RWPE2 (cell line): Measurements from ENCODE around the gene SLC13A3.

Source experiments
- ATAC-seq: fragments of 200-7000 bp; cut with Tn5 transposase; 3 replicates; pipeline ENCODE4 v1.9.1; 2021; ENCODE audit warnings: low read depth
- DNase-seq: peaks from one replicate; pipeline ENCODE4 v3.0.0-alpha.2; 2020; ENCODE audit warnings: low spot score
- H3K27ac ChIP-seq: fragments of 450-650 bp; 2 replicates; pipeline ENCODE4 v1.5.1; 2017; ENCODE audit warnings: mild to moderate bottlenecking; ENCODE audit not compliant: poor library complexity, severe bottlenecking
- H3K27me3 ChIP-seq: fragments of 250-450 bp; sonication (Bioruptor Pico); 2 replicates; pipeline ENCODE4 v1.5.1; 2021; ENCODE audit warnings: mild to moderate bottlenecking, moderate library complexity; ENCODE audit not compliant: insufficient read depth, poor library complexity, severe bottlenecking
- H3K36me3 ChIP-seq: fragments of 250-450 bp; sonication (Bioruptor Pico); 2 replicates; pipeline ENCODE4 v1.5.1; 2020; ENCODE audit warnings: low read depth, mild to moderate bottlenecking, moderate library complexity
- H3K4me1 ChIP-seq: fragments of 250-450 bp; sonication (Bioruptor Pico); 2 replicates; pipeline ENCODE4 v1.5.1; 2021; ENCODE audit warnings: mild to moderate bottlenecking, moderate library complexity; ENCODE audit not compliant: insufficient read depth, poor library complexity, severe bottlenecking
- H3K4me3 ChIP-seq: fragments of 250-450 bp; sonication (Bioruptor Pico); 2 replicates; pipeline ENCODE4 v1.5.1; 2021; ENCODE audit warnings: mild to moderate bottlenecking, moderate library complexity; ENCODE audit not compliant: severe bottlenecking
- H3K9me3 ChIP-seq: fragments of 250-450 bp; sonication (Bioruptor Pico); 2 replicates; pipeline ENCODE4 v1.5.1; 2021; ENCODE audit warnings: mild to moderate bottlenecking, moderate library complexity; ENCODE audit not compliant: severe bottlenecking
- CTCF ChIP-seq: fragments of 450-650 bp; IDR thresholded peaks from one replicate; pipeline ENCODE4 v1.5.1; 2017; ENCODE audit warnings: mild to moderate bottlenecking, moderate library complexity; ENCODE audit not compliant: poor library complexity, severe bottlenecking

SLC13A3 gene

GRCh38 chr20:46670585-46671584 is 19.6 kb upstream of the SLC13A3 start:
- Histone ChIP-seq H3K4me3 (no peak overlapping the region), H3K4me1 (peaks cover 5% of the 10 kb centered on the region), H3K9me3 (no peaks in the 10 kb centered on the region), H3K27ac (no peak overlapping the region), H3K36me3 (no peaks in the 10 kb centered on the region), H3K27me3 (no peaks in the 10 kb centered on the region)
- no peak for TF ChIP-seq CTCF
- DNase-seq (no peak), ATAC-seq (no peak)

GRCh38 chr20:46670228-46670584 is 18.9 kb upstream of the SLC13A3 start:
- no peaks in the 10 kb centered on the region for H3K36me3 ChIP-seq
- no peak for TF ChIP-seq CTCF
- H3K27ac ChIP-seq = no peak overlapping the region
- ATAC-seq (no peak), DNase-seq (no peak)
- no peaks in the 10 kb centered on the region for H3K9me3 ChIP-seq
- no peaks in the 10 kb centered on the region for H3K27me3 ChIP-seq
- H3K4me1 ChIP-seq = peaks cover 5% of the 10 kb centered on the region
- no peak overlapping the region for H3K4me3 ChIP-seq

GRCh38 chr20:46666818-46667515 is 15.7 kb upstream of the SLC13A3 start:
- peaks cover 5% of the 10 kb centered on the region for H3K4me1 ChIP-seq

GRCh38 chr20:46666306-46666705 is 15.0 kb upstream of the SLC13A3 start:
- peaks cover 5% of the 10 kb centered on the region for H3K4me1 ChIP-seq
- H3K4me3 ChIP-seq = no peak overlapping the region
- H3K9me3 ChIP-seq = no peaks in the 10 kb centered on the region
- H3K36me3 ChIP-seq = no peaks in the 10 kb centered on the region
- no peaks in the 10 kb centered on the region for H3K27me3 ChIP-seq
- H3K27ac ChIP-seq = no peak overlapping the region
- ATAC-seq (no peak), DNase-seq (no peak)
- TF ChIP-seq CTCF = no peak

More at GRCh38 chr20:46666818-46667515, 15.7 kb upstream of the SLC13A3 start:
- no peak for TF ChIP-seq CTCF
- H3K27me3 ChIP-seq = no peaks in the 10 kb centered on the region
- DNase-seq = no peak
- ATAC-seq = peak; percentile 87
- H3K36me3 ChIP-seq = no peaks in the 10 kb centered on the region
- no peak overlapping the region for H3K4me3 ChIP-seq
- H3K9me3 ChIP-seq = no peaks in the 10 kb centered on the region
- no peak overlapping the region for H3K27ac ChIP-seq

GRCh38 chr20:46665602-46666001 is 14.3 kb upstream of the SLC13A3 start:
- no peak for TF ChIP-seq CTCF

More at GRCh38 chr20:46665602-46666001, 14.3 kb upstream of the SLC13A3 start:
- no peaks in the 10 kb centered on the region for H3K36me3 ChIP-seq
- H3K27ac ChIP-seq = no peak overlapping the region
- H3K9me3 ChIP-seq = peaks cover 3% of the 10 kb centered on the region
- H3K4me1 ChIP-seq = peaks cover 5% of the 10 kb centered on the region
- no peaks in the 10 kb centered on the region for H3K27me3 ChIP-seq
- ATAC-seq (no peak), DNase-seq (no peak)
- no peak overlapping the region for H3K4me3 ChIP-seq
